Fibroblast of lung (primary cell): Measurements from ENCODE around the gene PHGDH. TPM values are rescaled to one million over a fixed set of nuclear protein-coding genes. Genes with fewer than 3 reads are reported as not detected.

Source experiments
- DNase-seq, 2 donors: peaks; one replicate each; pipeline versions ENCODE4 v3.0.0 to v3.0.0-alpha.2; 2010; ENCODE audit warnings: low read depth in 2 of 2
- H2AFZ ChIP-seq: 2 replicates; pipeline ENCODE4 v1.5.1; 2012; ENCODE audit warnings: low read length, control low read depth, inconsistent platforms
- H3K27ac ChIP-seq: 2 replicates; pipeline ENCODE4 v1.5.1; 2011; ENCODE audit warnings: low read length, control low read depth; ENCODE audit not compliant: insufficient read depth
- H3K27me3 ChIP-seq: 2 replicates; pipeline ENCODE4 v1.5.1; 2011; ENCODE audit warnings: mild to moderate bottlenecking, low read length; ENCODE audit not compliant: control insufficient read depth, insufficient read depth
- H3K36me3 ChIP-seq: 2 replicates; pipeline ENCODE4 v1.5.1; 2011; ENCODE audit warnings: low read length; ENCODE audit not compliant: control insufficient read depth, insufficient read depth
- H3K4me1 ChIP-seq: 2 replicates; pipeline ENCODE4 v1.5.1; 2011; ENCODE audit warnings: low read length; ENCODE audit not compliant: control insufficient read depth, insufficient read depth; ENCODE audit errors: extremely low read depth
- H3K4me2 ChIP-seq: 2 replicates; pipeline ENCODE4 v1.5.1; 2011; ENCODE audit warnings: low read length, control low read depth; ENCODE audit not compliant: insufficient read depth; ENCODE audit errors: extremely low read depth
- H3K4me3 ChIP-seq, 4 experiments: fragments of 200-600 bp in 1 of 4; sonication (generic) in 1 of 4; replicated peaks in 1 of 4; 2 replicates each; pipeline ENCODE4 v1.5.1; 2011 to 2016; ENCODE audit warnings: low read length in 4 of 4, low read depth in 3 of 4, mild to moderate bottlenecking in 3 of 4, control low read depth in 2 of 4, inconsistent platforms in 1 of 4, mixed read lengths in 1 of 4; ENCODE audit not compliant: insufficient read depth in 1 of 4; ENCODE audit errors: control extremely low read depth in 1 of 4
- H3K79me2 ChIP-seq: 2 replicates; pipeline ENCODE4 v1.5.1; 2012; ENCODE audit warnings: mild to moderate bottlenecking, low read length, inconsistent platforms; ENCODE audit not compliant: control insufficient read depth, insufficient read depth
- H3K9ac ChIP-seq: 2 replicates; pipeline ENCODE4 v1.5.1; 2011; ENCODE audit warnings: mild to moderate bottlenecking, low read length, control low read depth; ENCODE audit not compliant: insufficient read depth
- H3K9me3 ChIP-seq: 2 replicates; pipeline ENCODE4 v1.5.1; 2012; ENCODE audit warnings: low read depth, low read length; ENCODE audit not compliant: control insufficient read depth, insufficient read depth
- H4K20me1 ChIP-seq: 2 replicates; pipeline ENCODE4 v1.5.1; 2011; ENCODE audit warnings: low read length; ENCODE audit not compliant: control insufficient read depth, insufficient read depth; ENCODE audit errors: extremely low read depth
- EZH2 ChIP-seq: IDR thresholded peaks from 2 replicates; pipeline ENCODE4 v1.5.1; 2012; ENCODE audit warnings: low read length, control low read depth, mild to moderate bottlenecking; ENCODE audit errors: missing control alignments
- polyA plus RNA-seq, 2 donors: library from polyadenylated mRNA; depleted of rRNA in 1 of 2; stranded (reverse) in 1 of 2; unstranded in 1 of 2; fragments of >200 nt; gene quantifications; 2 replicates each; pipeline ENCODE4 v1.2.1, GENCODE V29; 2011 to 2012; ENCODE audit warnings: missing spikeins in 1 of 2
- total RNA-seq: library from RNA; depleted of rRNA; stranded (reverse); fragments of >200 nt; gene quantifications from 2 replicates; pipeline ENCODE4 v1.2.1, GENCODE V29; 2014
- TF ChIP-seq, protein P1 (sequence below), 2 donors: IDR thresholded peaks in 1 of 2; conservative IDR thresholded peaks in 1 of 2; 1 replicate in 1 of 2; 2 replicates in 1 of 2; pipeline ENCODE4 v1.5.1; 2011 to 2012; ENCODE audit warnings: low read length in 2 of 2, control low read depth in 1 of 2, inconsistent platforms in 1 of 2, low read depth in 1 of 2, mild to moderate bottlenecking in 1 of 2

The PHGDH gene
- total and polyA plus RNA-seq, 2 donors (not counting 1 experiment from before 2014, with no cell fraction given) = 44.3 to 201 TPM

DNA sequence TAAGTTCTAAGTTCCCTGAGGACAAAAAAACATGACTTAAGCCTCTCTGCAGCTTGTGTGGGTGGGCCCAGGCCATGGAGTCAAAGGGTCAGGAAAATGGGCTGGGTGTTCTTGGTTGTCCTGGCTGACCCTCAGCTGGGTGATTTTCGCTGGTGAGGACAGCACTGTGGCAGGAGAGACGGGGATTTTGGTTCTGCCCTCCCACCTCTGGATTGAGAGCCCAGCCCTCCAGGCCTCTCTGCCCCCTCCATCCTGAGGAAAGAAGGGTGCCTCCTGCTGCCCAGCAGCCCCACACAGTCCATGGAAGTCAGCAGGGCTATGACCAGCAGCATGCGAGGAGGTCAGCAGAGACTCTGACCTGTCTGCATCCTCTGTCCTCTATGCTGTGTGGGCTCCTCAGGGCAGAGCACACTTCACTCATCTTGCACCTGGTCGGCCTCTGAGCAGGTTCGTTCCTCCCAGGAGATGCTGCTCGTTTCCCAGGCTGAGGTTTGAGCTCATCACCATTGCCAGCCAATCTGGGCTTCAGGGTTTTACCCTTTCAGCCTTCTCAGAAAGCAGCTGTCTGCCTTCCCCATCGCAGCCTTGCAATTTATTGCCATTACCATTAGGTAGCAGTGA, 26.5 kb downstream of the PHGDH start:
- Histone ChIP-seq H3K27me3 (no peaks in the 10 kb centered on the region), H3K4me2 (no peak overlapping the region), H2AFZ (no peak overlapping the region), H3K4me3 (no peak overlapping the region), H4K20me1 (no peaks in the 10 kb centered on the region), H3K27ac (no peak overlapping the region), H3K79me2 (no peaks in the 10 kb centered on the region), H3K9ac (no peak overlapping the region), H3K36me3 (peaks cover 2% of the 10 kb centered on the region), H3K9me3 (no peaks in the 10 kb centered on the region), H3K4me1 (no peaks in the 10 kb centered on the region)
- TF ChIP-seq, protein P1, sequence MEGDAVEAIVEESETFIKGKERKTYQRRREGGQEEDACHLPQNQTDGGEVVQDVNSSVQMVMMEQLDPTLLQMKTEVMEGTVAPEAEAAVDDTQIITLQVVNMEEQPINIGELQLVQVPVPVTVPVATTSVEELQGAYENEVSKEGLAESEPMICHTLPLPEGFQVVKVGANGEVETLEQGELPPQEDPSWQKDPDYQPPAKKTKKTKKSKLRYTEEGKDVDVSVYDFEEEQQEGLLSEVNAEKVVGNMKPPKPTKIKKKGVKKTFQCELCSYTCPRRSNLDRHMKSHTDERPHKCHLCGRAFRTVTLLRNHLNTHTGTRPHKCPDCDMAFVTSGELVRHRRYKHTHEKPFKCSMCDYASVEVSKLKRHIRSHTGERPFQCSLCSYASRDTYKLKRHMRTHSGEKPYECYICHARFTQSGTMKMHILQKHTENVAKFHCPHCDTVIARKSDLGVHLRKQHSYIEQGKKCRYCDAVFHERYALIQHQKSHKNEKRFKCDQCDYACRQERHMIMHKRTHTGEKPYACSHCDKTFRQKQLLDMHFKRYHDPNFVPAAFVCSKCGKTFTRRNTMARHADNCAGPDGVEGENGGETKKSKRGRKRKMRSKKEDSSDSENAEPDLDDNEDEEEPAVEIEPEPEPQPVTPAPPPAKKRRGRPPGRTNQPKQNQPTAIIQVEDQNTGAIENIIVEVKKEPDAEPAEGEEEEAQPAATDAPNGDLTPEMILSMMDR (conservative IDR thresholded peaks at IDR 0.05 in 1 of 2, IDR thresholded peaks at IDR 0.05 in 1 of 2; ENCODE audit: low read depth in 1 of 2, low read length in 2 of 2) = no peak
- TF ChIP-seq EZH2 = no peak
- DNase-seq = no peak

DNA sequence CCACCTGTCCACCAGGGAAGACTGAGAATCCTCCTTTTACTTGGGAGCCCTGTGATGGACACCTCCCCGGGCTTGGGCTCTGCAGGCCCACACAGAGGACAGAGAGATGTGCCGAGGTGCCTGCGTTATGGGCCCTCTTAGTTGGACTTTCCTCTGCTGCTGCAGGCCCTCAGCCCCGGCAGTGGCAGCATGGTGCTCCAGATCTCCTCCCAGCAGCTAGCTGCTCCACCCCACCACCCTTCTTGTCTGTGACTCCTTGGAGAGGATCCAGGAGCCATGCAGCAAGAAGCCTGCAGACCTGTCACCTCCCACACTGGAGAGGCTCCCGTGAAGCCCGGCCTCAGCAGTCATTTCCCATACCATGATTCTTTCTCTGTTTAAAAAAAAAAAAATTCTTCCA, 27.4 kb downstream of the PHGDH start:
- Histone ChIP-seq H3K79me2 (no peaks in the 10 kb centered on the region), H3K4me3 (no peak overlapping the region), H3K27me3 (no peaks in the 10 kb centered on the region), H2AFZ (no peak overlapping the region), H3K4me2 (no peak overlapping the region), H3K9ac (no peak overlapping the region), H4K20me1 (no peaks in the 10 kb centered on the region), H3K9me3 (no peaks in the 10 kb centered on the region), H3K4me1 (no peaks in the 10 kb centered on the region), H3K27ac (no peak overlapping the region), H3K36me3 (peaks cover 2% of the 10 kb centered on the region)
- no peak for DNase-seq
- no peak for TF ChIP-seq EZH2
- TF ChIP-seq, protein P1 (conservative IDR thresholded peaks at IDR 0.05 in 1 of 2, IDR thresholded peaks at IDR 0.05 in 1 of 2; ENCODE audit: low read depth in 1 of 2, low read length in 2 of 2) = no peak

DNA sequence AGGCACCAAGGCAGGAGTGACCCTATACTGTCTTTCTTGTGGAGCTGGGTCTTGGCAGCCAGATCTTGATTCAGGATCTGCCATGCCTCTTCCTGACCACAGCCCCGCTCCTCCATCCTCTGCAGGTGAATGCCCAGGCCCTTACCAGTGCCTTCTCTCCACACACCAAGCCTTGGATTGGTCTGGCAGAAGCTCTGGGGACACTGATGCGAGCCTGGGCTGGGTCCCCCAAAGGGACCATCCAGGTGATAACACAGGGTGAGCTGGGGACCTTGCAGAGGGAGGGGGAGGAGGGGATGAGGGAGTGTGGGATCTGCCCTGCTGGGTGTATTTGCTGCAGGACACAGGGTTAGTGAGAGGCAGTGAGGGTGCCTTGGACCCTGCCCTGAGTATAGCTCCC, 28.5 kb downstream of the PHGDH start:
- Histone ChIP-seq H3K79me2 (no peaks in the 10 kb centered on the region), H3K9ac (no peak overlapping the region), H3K27me3 (no peaks in the 10 kb centered on the region), H3K36me3 (peaks cover 2% of the 10 kb centered on the region), H2AFZ (no peak overlapping the region), H3K9me3 (no peaks in the 10 kb centered on the region), H3K4me2 (no peak overlapping the region), H4K20me1 (no peaks in the 10 kb centered on the region), H3K27ac (no peak overlapping the region), H3K4me1 (no peaks in the 10 kb centered on the region), H3K4me3 (no peak overlapping the region)
- TF ChIP-seq EZH2 = no peak
- TF ChIP-seq, protein P1 (conservative IDR thresholded peaks at IDR 0.05 in 1 of 2, IDR thresholded peaks at IDR 0.05 in 1 of 2; ENCODE audit: low read depth in 1 of 2, low read length in 2 of 2) = no peak
- no peak for DNase-seq
